Measurements from ENCODE around the gene CCDC70.
"Not testable (repeated sequence)": the region's sequence is repeated elsewhere in the genome, so short reads cannot be mapped to it uniquely, and the experiment has no call there.

The CCDC70 gene

DNA sequence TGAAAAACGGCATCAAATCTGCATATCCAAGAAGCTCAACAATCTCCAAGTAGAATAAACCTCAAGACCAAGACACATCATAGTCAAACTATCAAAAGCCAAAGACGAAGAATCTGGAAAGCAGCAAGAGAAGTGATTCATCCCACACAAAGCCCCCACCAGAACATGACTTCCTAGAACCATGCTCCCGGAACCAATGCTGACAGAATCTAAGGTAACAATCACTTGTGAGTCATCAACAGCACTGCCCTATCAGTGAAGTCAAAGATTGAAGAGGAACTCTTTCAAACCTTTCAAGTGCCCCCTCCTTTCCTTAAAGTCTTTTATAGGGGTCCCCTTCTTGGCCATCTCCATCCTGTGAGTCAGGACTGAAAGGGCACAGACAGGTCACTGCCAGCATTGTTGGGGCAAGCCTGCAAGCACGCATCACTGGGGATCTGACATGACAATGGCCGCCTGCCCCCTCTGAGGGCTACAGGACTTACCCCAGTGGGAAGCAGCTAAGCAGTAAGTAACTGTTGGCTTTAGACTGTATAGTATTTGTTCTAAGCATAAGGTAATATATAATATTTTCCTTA is at the start of gene CCDC70:
Gene CCDC70, plus strand, starts transcription at position 247 of the 578 bp plus-strand sequence. CDS start 3,443 bp downstream, outside the sequence.
- DNase-seq, result no peak

DNA sequence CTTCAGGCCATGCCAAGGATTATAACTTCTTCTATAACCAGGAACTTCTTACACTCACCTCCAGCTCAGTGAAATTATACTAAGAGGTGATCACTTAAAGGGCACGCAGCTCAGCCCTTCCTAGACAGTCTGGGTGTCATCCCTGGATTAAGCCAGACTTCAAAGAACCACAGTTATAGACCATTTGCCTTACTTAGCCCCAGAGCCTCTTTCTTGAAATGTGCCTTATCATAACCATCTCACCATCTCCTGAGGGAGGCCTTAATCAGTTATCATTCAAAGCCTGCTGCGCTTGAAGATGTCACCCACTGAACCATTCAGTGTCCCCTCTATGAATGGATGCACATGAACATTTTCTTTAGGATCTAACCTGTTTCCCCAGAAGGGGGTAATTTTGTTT is 47.7 kb upstream of the CCDC70 start:
- no peak for DNase-seq

DNA sequence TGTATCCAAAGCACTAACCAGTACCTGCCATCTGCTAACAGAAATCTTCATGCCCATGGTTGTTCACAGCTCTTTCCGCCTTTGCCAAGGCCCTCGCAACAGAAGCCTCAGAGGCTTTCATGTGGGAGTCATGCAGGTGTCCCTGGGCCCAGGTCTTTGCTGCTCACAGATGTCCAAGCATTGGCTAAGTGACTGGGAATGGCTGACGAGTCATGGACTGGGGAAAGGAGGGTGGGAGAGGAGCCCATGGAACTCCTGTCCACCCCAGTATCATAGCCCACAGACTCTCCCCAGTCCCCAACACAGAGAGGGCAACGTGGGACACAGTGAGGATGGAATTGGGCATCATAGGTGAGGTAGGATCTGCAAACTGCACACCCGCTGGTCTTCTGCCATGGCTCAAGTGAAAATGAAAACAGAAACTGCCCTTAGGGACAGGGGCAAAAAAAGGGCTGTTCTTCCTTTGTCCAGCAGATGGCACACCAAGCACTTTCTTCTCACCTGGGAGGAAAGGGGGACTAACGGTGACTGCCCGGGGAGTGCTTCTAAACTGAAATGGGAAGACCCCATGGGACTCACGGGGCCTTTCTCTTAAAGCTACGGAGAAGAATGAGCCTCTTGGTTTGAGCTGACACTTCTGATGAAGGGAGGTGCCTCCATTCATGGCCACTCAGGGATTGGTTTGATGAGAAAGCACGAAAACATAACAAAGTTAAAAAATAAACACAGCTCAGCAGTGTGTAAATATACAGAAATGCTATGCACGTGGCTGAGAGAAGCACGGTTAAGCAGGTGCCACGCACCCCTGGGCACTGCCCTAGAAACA is 46.7 kb upstream of the CCDC70 start:
- peak; percentile 76 to 86 for DNase-seq

DNA sequence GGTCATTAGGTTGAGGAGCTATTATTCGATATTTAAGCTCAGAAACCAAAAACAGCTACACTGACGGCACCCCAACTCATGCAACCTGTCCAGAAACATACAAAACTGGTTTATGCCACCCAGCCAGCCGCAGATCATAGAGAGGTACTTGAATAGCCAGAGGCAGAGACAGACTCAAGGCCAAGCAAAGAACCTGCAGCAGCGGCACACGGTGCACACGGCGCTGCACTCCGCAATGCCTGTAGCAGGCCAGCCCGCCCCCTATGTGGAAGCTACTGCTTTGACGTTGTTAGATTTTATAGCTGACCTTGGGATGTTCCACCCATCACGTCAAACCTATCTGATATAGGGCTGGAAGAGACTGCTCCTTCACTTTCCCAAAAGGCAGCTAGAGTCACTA is 45.9 kb upstream of the CCDC70 start:
- DNase-seq, result no peak

DNA sequence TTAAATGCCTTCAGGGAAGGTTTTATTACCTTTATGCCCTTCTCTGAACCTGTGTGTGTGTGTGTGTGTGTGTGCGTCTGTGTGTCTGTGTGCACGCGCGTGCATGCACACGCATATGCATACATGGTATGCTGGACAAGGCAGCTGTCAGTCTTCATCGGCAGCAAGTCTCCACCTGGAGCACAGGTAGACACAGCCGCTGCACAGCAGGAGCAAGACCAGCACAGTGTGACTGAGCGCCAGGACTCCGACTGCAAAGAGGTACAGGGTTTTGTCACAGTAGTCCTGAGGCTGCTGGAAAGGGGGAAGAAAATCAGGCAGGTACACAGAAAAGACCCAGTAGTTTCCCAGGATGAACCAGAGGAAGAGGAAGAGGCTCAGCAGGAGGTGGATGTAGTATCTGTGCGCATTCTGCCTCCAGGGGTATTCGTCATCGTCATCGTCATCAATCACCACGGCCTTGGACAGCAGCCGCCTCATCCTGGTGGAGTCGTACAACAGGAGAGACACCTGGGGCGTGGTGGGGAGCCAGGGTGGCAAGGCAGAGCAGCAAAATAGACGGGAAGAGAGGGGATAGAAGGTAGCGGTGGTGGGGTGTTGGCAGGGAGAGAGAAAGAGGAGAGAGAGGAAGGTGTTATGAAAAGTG is 45.0 kb upstream of the CCDC70 start:
- DNase-seq, result no peak

DNA sequence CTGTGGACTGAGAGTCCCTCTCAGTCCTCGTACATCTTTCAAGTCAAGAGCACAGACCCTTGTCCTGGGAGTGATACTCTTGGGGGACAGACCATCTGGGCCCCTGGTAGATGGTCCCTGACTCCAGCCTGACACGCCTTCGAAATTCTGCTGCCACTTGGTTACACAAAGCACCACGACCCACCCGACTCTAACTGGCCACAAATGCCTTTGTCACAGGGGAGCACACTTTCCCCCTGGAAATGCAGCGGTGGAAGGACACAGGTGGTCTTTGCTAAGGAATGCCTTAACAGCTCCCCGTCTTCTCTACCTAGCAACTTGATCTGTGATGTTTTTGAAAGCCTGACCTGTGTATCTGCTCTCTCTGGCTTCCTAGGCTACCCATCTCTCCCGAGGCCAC is 44.1 kb upstream of the CCDC70 start:
- DNase-seq, result no peak

DNA sequence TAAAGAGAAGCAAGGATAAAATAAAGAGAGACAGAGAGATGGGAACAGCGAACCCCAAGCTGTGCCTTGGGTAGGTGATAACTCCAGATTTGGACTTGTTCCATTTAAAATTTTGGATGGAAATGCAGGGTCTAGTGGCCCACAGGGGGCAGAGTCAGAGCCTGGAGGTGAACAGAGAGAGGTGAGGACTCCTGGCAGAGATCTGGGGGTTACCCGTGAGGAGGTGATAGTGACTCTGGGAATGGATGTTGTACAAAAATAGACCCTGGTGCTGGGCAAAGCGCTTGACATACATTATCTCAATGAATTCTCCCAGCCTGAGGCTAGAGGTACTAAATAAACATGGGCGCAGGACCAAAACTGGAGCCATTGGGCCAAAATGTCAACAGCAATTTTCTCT is 43.5 kb upstream of the CCDC70 start:
- DNase-seq, result no peak

DNA sequence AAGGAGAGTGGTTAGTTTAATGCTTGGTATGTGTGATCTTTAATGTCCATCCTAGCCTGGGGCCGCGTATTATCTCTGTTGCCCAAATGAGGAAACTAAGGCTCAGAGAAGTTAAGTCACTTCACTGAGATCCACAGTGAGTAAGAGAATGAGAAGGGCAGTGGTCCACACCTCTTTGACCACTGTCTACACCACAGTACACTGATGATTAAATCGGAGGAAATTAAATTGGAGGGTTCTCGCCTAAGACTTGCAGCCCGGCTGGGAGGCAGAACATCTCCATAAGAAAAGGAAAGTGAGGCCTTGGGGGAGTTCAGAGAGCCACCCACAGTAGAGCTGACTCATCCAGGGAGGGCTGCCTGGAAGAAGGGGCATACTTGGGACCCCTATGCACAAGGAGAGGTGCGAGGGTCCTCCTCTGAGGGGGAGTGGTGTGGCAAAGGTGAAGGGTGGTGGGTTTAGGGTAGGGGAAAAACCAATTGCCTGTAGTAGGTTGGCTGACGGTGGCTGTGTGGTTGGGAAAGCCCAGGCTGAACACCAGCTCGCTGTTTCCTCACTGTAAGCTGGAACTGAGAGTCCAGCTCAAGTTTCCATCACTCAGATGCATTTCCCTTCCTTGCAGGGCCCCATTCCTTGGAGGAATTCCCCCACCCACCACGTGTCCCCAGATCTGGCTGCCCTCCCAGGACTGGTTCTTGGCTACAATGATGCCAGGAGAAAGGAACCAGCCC is 42.8 kb upstream of the CCDC70 start:
- DNase-seq, result peak; percentile 39 to 58

DNA sequence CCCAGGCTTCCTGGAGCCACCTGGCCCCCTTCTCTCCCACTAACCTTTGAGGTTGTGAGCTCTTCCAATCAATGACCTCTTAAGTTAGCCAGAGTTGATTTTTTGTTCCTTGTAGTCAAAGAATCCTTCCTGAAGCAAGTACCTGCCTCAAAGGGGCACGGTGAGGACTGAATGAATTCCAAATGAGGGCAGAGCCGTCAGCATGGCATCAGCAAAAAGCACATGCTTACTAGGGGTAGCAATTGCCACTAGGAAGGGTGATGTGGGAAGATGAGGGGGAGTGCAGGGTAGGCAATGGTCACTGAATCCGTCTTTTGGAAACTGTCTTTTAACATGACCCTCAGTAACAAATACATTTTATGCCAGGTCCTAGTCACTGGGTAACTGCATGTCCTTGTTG is 42.2 kb upstream of the CCDC70 start:
- DNase-seq, result no peak

DNA sequence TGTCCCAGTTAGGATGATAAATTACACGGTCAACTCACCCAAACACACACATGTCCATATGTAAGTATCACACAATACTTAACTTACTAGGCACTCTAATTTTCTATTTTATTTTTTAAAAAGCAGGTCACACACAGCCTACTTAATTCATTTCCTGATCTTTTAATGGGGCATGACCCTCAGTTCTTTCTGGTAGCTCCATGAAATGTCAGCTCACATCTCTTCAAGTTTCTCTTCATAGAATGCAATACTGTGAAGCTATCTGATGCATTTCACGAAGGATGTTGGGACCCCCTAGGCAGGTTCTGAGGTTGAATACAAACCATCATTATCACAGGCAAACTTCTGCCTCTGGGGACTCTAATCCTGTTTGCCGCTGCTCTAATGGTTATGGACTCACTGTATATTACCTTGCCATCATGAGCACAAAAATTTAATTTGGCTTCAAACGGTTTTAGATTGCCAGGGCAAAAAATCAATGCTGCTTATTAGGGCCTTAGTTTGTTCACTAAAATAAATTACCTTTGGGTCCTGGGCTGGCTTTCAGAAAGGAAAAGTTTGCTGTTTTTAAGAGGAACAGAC is 41.7 kb upstream of the CCDC70 start:
- no peak for DNase-seq

DNA sequence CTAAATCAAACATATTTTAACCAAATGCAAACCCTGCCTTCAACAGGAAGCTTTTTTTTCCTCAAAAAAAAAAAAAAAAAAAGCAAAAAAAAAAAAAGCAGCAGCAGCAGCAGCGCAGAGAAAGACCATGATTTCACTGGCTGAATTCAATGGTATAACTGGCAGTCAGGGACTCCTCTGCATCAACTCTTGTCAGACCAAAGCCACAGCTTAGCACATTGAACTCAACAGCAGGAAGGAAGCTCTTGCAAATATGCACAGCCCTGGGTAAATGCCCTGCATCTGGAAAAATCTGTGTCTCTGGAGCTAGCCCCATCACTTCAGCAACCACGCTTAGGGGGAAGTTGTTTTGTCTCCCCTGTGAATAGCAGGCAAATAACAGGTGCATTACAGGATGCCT is 40.2 kb upstream of the CCDC70 start:
- peak; percentile 27 to 61 for DNase-seq

DNA sequence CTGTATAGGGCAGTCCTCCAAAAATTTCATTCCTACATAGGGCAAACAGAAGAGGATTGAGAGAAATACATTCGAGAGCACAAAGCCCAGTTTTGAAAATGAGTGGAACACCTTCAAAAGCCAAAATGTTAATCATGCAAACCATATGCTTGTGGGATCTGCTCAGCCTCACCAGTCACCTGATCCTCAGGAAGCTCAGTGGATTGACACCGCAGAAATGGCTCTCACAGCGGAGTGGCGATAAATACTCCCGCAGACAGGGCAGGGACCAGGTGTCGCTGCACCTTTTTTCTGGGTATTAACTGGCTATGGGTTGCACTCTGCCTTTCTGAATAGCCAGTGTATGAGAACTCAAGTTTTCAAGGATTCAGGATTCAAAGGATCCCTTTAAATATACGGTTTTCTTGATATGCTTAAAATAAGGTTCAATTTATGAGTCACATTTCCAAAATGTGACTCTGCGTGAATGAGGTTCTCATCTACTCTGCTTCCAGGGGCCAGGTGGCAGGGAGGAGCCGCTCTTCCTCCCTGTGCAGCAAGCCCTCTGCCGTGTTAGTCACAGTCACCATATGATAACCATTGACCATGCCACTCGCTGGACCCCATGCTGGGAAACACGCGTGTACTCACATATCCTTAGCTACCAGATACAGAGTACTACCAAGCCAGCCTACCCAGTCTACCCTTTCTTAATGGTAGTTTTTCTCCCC is 39.5 kb upstream of the CCDC70 start:
- peak in 1 of 2 donors; percentile 45 for DNase-seq

DNA sequence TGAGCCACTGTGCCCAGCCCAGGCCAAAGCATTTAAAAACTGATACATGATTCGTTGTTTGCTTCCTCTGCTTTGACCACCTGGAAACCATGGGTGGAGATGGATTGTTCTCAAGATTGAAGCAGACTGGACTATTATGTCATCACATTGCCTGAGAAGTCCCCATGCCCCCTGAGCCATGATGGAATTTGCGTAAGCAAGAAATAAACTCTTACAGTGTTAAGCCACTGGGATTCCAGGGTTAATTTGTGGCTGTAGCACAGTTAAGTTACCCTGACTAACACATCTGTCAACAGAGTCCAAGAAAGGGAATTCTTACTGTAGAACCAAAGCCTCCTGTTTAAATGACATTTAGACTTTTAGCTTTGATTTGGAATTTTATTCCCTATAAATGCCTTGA is 38.4 kb upstream of the CCDC70 start:
- DNase-seq, result no peak

DNA sequence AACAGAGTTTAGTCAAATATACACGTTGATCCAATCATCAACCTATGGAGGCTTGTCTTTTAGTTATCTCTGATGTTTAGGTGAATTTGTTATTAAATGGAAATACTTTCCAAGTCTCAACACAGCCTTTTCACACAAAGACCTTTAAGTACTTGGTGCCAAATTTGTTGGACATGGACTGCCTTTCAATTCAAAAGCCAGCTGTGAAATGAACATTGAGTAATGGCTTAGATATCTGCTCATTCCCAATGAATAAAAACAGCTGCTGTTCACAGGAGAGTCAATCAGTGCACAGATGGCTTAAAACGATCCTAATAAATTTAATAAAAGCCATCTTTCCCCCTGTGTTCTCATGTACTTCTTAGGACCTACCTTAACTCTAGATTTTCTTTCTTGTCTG is 37.9 kb upstream of the CCDC70 start:
- DNase-seq, result no peak

DNA sequence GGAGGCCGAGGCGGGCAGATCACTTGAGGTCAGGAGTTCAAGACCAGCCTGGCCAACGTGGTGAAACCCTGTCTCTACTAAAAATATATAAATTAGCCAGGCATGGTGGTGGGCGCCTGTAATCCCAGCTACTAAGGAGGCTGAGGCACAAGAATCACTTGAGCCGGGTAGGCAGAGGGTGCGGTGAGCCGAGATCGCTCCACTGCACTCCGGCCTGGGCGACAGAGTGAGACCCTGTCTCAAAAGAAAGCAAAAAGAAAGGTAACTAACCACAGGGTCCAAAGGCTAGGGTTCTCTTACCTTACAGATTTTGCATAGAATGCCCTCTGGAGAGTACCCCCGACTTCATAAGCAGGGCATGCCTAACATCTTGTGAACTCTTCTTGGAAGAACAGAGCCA is 37.1 kb upstream of the CCDC70 start:
- not testable (repeated sequence) for DNase-seq

DNA sequence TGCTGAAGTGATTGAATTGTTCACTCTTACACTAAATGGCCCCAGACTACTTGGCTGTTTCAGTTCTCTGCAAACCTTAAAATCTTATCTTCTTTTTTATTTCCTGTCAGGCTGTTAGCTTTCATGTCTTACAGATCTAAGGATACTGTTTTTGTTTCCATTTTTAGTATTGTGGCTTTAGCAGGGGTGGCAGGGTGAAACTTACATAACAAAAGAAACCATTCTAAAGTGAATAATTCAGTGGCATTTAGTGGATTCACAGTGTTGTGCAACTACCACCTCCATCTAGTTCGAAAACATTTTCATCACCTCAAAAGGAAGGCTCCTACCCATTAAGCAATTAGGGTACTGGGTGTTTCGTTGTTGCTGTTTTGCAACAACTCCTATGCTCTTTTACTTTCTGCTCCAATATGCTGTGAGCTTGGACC is 36.6 kb upstream of the CCDC70 start:
- DNase-seq, result peak in 1 of 2 donors; percentile 73

DNA sequence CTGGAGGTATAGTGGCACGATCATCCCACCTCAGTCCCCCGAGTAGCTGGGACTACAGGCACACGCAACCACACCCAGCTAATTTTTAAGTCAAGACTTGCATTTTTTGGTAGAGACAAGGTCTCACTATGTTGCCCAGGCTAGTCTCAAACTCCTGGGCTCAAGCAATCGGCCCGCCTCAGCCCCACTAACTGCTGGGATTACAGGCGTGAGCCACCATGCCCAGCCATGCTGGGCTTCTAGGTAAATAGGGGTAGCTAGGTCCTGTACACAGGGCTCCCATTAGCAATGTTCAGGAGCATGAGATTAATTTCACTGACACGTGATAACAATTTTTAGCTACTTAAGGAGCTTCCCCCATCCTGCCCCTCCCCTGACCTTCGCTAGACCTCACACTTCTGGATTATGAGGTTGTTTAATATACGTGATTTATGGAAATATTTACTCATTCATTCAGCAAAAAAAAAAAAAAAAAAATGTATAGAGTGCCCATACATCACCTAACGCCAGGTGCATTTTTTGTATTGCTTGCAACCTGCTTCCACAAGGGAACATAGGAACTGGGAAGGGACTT is 36.0 kb upstream of the CCDC70 start:
- no peak for DNase-seq

DNA sequence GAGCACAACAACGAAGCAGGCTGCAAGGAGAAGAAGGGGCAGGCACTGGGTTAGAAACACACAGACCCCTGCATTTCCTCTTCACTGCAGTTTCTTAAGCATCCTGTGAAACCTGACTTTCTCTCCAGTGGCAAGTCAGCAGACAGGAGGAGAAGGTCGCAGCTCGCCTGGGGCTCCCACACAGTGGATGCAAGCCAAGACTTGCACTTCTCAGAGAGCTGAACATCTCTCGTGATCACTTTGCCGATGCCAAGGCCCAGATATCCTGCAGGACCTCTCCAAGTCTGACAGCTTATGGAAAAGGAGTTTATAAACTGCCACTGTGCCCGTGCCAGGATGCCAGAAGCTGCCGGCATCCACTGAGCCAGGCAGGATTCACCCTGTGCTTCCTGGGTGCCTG is 35.2 kb upstream of the CCDC70 start:
- DNase-seq, result no peak

DNA sequence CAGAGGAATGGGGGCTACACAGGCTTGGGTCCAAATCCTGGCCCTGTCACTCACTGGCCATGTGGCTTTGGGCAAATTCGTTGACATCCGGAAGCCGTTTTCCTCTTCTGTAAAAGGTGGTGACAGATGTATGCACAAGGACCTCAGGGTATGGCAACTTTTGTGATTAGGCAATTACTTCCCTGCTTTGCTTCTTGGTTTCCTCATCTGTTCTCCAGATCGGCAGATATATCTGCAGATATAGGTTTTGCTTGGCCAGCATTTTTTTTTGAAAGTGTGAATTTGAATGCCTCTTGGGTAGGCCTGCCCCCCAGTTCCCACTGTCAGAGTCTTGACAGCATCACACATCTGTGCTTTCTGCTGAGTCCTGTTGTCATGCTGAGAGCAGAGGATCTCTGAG is 34.5 kb upstream of the CCDC70 start:
- no peak for DNase-seq

DNA sequence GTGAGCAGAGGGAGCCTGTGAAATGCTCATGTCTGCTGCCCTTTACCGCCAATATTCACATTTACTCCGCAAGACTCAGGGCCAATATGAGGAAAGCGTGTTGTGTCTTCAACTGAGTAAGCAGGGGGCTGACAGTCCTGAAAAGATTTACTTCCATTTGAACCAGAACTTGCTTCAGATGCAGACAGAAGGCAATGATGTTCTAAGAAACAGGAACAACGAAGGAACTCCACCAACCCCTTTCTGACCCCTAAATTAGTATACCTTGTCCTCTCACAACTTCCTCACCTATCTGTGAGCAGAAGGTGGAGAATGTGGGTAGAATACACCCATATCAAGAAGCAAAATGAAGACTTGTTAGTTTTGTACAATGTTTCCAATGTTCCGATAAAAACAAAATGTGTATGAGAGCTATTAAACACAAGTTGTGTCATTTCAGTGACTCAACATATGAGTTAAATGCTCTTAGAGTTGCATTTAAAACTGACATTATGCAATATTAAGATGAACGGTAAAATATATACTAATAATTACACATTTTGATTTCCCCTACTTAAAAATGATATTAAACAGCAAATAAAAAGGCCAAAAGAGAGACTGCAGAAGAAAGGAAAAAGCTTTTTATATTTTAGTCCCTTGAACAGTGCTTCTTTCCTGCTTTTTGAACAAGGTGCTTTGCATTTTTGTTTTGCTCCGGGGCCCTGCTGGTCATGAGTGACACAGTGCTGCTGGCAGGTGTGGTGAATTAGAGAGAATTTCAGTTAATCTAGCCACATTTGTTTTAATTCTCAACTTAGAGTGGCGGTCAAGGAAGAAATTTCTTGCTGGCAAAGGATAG is 32.8 kb upstream of the CCDC70 start:
- DNase-seq, result no peak

DNA sequence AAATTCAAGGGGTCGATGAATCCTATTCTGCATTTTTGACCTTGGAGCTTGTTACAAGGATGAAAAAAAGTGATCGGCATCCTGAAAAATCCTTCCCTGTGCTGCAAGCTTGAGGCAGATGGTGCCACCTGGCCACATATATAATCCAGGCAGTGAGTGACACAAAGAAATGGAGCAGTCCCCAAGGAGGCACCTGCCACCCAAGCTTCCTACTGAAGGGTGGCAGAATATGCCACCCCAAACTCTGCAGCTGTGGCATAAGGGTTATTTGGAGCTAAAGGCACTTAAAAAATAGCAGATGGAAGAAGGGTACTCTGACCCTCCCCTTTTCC is 32.2 kb upstream of the CCDC70 start:
- no peak for DNase-seq
